Measurements from ENCODE around the gene POT1. TPM values are rescaled to one million over a fixed set of nuclear protein-coding genes. Genes with fewer than 3 reads are reported as not detected.
"Not testable (repeated sequence)": the region's sequence is repeated elsewhere in the genome, so short reads cannot be mapped to it uniquely, and the experiment has no call there.

POT1 gene
- polyA plus RNA-seq, 1 donor (not counting 4 experiments of a cell fraction or from before 2014, with no cell fraction given), result 36.6 TPM

GRCh38 chr7:124965553-124965952 is 35.9 kb upstream of the POT1 start:
- Histone ChIP-seq H3K9me3 (ENCODE audit: control insufficient read depth, low read depth, low read length) (no peaks in the 10 kb centered on the region), H4K20me1 (ENCODE audit: control insufficient read depth, extremely low read depth, insufficient read depth, low read length) (no peaks in the 10 kb centered on the region), H3K4me3 (ENCODE audit: control insufficient read depth in 2 of 3, extremely low read depth in 1 of 3, insufficient read depth in 2 of 3, low read depth in 1 of 3, low read length in 3 of 3) (no peak overlapping the region), H3K9ac (ENCODE audit: control insufficient read depth, extremely low read depth, insufficient read depth, low read length) (no peak overlapping the region), H3K4me1 (ENCODE audit: control insufficient read depth, extremely low read depth, insufficient read depth, low read length) (no peaks in the 10 kb centered on the region), H3K27me3 (ENCODE audit: control insufficient read depth, extremely low read depth, insufficient read depth, low read length) (no peaks in the 10 kb centered on the region), H3K9me1 (ENCODE audit: control insufficient read depth, extremely low read depth, insufficient read depth, low read length) (no peaks in the 10 kb centered on the region), H2AFZ (ENCODE audit: control insufficient read depth, low read length) (no peak overlapping the region), H3K4me2 (ENCODE audit: control insufficient read depth, extremely low read depth, insufficient read depth, low read depth, low read length) (no peak overlapping the region), H3K79me2 (ENCODE audit: control insufficient read depth, insufficient read depth, low read length) (no peaks in the 10 kb centered on the region), H3K36me3 (ENCODE audit: control insufficient read depth in 2 of 2, extremely low read depth in 1 of 2, insufficient read depth in 2 of 2, low read length in 2 of 2) (no peaks in the 10 kb centered on the region), H3K27ac (ENCODE audit: control insufficient read depth, insufficient read depth, low read length) (no peak overlapping the region)
- FAIRE-seq (no peak), DNase-seq (ENCODE audit: low read depth, low spot score) (no peak)
- TF ChIP-seq CTCF (optimal IDR thresholded peaks at IDR 0.05 in 1 of 3, IDR thresholded peaks at IDR 0.05 in 1 of 3, conservative IDR thresholded peaks at IDR 0.05 in 1 of 3; ENCODE audit: extremely low read depth in 1 of 3, insufficient read depth in 2 of 3, low read length in 3 of 3) (no peak), EZH2 (IDR thresholded peaks at IDR 0.05; ENCODE audit: low read length) (no peak)
- dilution Hi-C loops (cut with MboI; ENCODE audit: extremely low pct_ligation_motif_present, low sequenced_read_pairs), result no loop called here

GRCh38 chr7:124959676-124960075 is 30.1 kb upstream of the POT1 start:
- Histone ChIP-seq H3K9me1 (ENCODE audit: control insufficient read depth, extremely low read depth, insufficient read depth, low read length) (no peaks in the 10 kb centered on the region), H3K4me2 (ENCODE audit: control insufficient read depth, extremely low read depth, insufficient read depth, low read depth, low read length) (no peak overlapping the region), H3K9me3 (ENCODE audit: control insufficient read depth, low read depth, low read length) (no peaks in the 10 kb centered on the region), H2AFZ (ENCODE audit: control insufficient read depth, low read length) (no peak overlapping the region), H3K27ac (ENCODE audit: control insufficient read depth, insufficient read depth, low read length) (no peak overlapping the region), H3K27me3 (ENCODE audit: control insufficient read depth, extremely low read depth, insufficient read depth, low read length) (no peaks in the 10 kb centered on the region), H3K36me3 (ENCODE audit: control insufficient read depth in 2 of 2, extremely low read depth in 1 of 2, insufficient read depth in 2 of 2, low read length in 2 of 2) (no peaks in the 10 kb centered on the region), H3K4me3 (ENCODE audit: control insufficient read depth in 2 of 3, extremely low read depth in 1 of 3, insufficient read depth in 2 of 3, low read depth in 1 of 3, low read length in 3 of 3) (no peak overlapping the region), H3K9ac (ENCODE audit: control insufficient read depth, extremely low read depth, insufficient read depth, low read length) (no peak overlapping the region), H4K20me1 (ENCODE audit: control insufficient read depth, extremely low read depth, insufficient read depth, low read length) (no peaks in the 10 kb centered on the region), H3K79me2 (ENCODE audit: control insufficient read depth, insufficient read depth, low read length) (no peaks in the 10 kb centered on the region), H3K4me1 (ENCODE audit: control insufficient read depth, extremely low read depth, insufficient read depth, low read length) (no peaks in the 10 kb centered on the region)
- FAIRE-seq (no peak), DNase-seq (ENCODE audit: low read depth, low spot score) (no peak)
- dilution Hi-C loops (cut with MboI; ENCODE audit: extremely low pct_ligation_motif_present, low sequenced_read_pairs), result no loop called here
- no peak for TF ChIP-seq EZH2 (IDR thresholded peaks at IDR 0.05; ENCODE audit: low read length)
- no peak for TF ChIP-seq CTCF (optimal IDR thresholded peaks at IDR 0.05 in 1 of 3, IDR thresholded peaks at IDR 0.05 in 1 of 3, conservative IDR thresholded peaks at IDR 0.05 in 1 of 3; ENCODE audit: extremely low read depth in 1 of 3, insufficient read depth in 2 of 3, low read length in 3 of 3)

GRCh38 chr7:124957952-124958351 is 28.3 kb upstream of the POT1 start:
- H3K9me3 ChIP-seq (ENCODE audit: control insufficient read depth, low read depth, low read length); H3K36me3 ChIP-seq (ENCODE audit: control insufficient read depth in 2 of 2, extremely low read depth in 1 of 2, insufficient read depth in 2 of 2, low read length in 2 of 2); H4K20me1 ChIP-seq (ENCODE audit: control insufficient read depth, extremely low read depth, insufficient read depth, low read length); H3K4me3 ChIP-seq (ENCODE audit: control insufficient read depth in 2 of 3, extremely low read depth in 1 of 3, insufficient read depth in 2 of 3, low read depth in 1 of 3, low read length in 3 of 3); H3K27me3 ChIP-seq (ENCODE audit: control insufficient read depth, extremely low read depth, insufficient read depth, low read length); H2AFZ ChIP-seq (ENCODE audit: control insufficient read depth, low read length); H3K4me2 ChIP-seq (ENCODE audit: control insufficient read depth, extremely low read depth, insufficient read depth, low read depth, low read length); FAIRE-seq; H3K4me1 ChIP-seq (ENCODE audit: control insufficient read depth, extremely low read depth, insufficient read depth, low read length); H3K79me2 ChIP-seq (ENCODE audit: control insufficient read depth, insufficient read depth, low read length); H3K27ac ChIP-seq (ENCODE audit: control insufficient read depth, insufficient read depth, low read length); H3K9me1 ChIP-seq (ENCODE audit: control insufficient read depth, extremely low read depth, insufficient read depth, low read length); H3K9ac ChIP-seq (ENCODE audit: control insufficient read depth, extremely low read depth, insufficient read depth, low read length); DNase-seq (ENCODE audit: low read depth, low spot score); dilution Hi-C loops (cut with MboI; ENCODE audit: extremely low pct_ligation_motif_present, low sequenced_read_pairs): not testable (repeated sequence)

All from keratinocyte (primary cell).